Lung (tissue), 12 donors: ENCODE results near the gene BRPF3. TPM values are rescaled to one million over a fixed set of nuclear protein-coding genes. Genes with fewer than 3 reads are reported as not detected.

ENCODE experiments used
- ATAC-seq: fragments of 200-7000 bp; cut with Tn5 transposase; one replicate; pipeline ENCODE4 v1.9.1; 2020; ENCODE audit warnings: moderate number of reproducible peaks; ENCODE audit not compliant: insufficient read depth, low FRiP score
- DNase-seq, 3 donors: peaks; one replicate each; pipeline ENCODE4 v3.0.0-alpha.2; 2013 to 2017
- H3K27ac ChIP-seq, 2 donors: one replicate each; pipeline ENCODE4 v1.5.1; 2013; ENCODE audit warnings: mild to moderate bottlenecking in 2 of 2, moderate library complexity in 2 of 2, control low read depth in 1 of 2, inconsistent platforms in 1 of 2, low read depth in 1 of 2, low read length in 1 of 2
- H3K27me3 ChIP-seq, 3 donors: one replicate each; pipeline ENCODE4 v1.5.1; 2013; ENCODE audit warnings: low read length in 2 of 3; ENCODE audit not compliant: control insufficient read depth in 3 of 3, insufficient read depth in 3 of 3
- H3K36me3 ChIP-seq, 4 donors: one replicate each; pipeline ENCODE4 v1.5.1; 2013; ENCODE audit warnings: low read length in 4 of 4, mild to moderate bottlenecking in 1 of 4, moderate library complexity in 1 of 4; ENCODE audit not compliant: control insufficient read depth in 4 of 4, insufficient read depth in 4 of 4
- H3K4me1 ChIP-seq, 5 donors: one replicate each; pipeline ENCODE4 v1.5.1; 2013; ENCODE audit warnings: low read length in 5 of 5, mild to moderate bottlenecking in 2 of 5, moderate library complexity in 1 of 5; ENCODE audit not compliant: control insufficient read depth in 5 of 5, insufficient read depth in 5 of 5
- H3K4me3 ChIP-seq: one replicate; pipeline ENCODE4 v1.5.1; 2013; ENCODE audit warnings: mild to moderate bottlenecking, control low read depth, moderate library complexity
- H3K9ac ChIP-seq, 2 donors: one replicate each; pipeline ENCODE4 v1.5.1; 2013; ENCODE audit warnings: low read length in 2 of 2, control low read depth in 1 of 2; ENCODE audit not compliant: insufficient read depth in 1 of 2
- H3K9me3 ChIP-seq, 4 donors: one replicate each; pipeline ENCODE4 v1.5.1; 2013; ENCODE audit warnings: low read length in 3 of 4, mild to moderate bottlenecking in 1 of 4, moderate library complexity in 1 of 4; ENCODE audit not compliant: control insufficient read depth in 4 of 4, insufficient read depth in 3 of 4
- CTCF ChIP-seq: IDR thresholded peaks from 2 replicates; pipeline ENCODE4 v1.5.1; 2012; ENCODE audit warnings: mild to moderate bottlenecking; ENCODE audit errors: control extremely low read depth, extremely low read depth
- WGBS, 2 donors: extraction: QIAGEN DNeasy Blood & Tissue Kit; methylation state at CpG; one replicate each; pipeline ENCODE4 v1.1.7; 2013; 5-methylcytosine and 5-hydroxymethylcytosine counted together
- polyA plus RNA-seq, 2 donors: library from polyadenylated mRNA; stranded (reverse); fragments of 200-250 nt; gene quantifications; one replicate each; pipeline ENCODE4 v1.2.1, GENCODE V29; 2013
- total RNA-seq, 2 donors: library from RNA; depleted of rRNA in 1 of 2; stranded (reverse); fragments of >200 nt in 1 of 2; gene quantifications; one replicate each; pipeline ENCODE4 v1.2.1, GENCODE V29; 2014 to 2021
- donor health status: control.
- donor health status: control.
- donor health status: Bipolar disorder and iron deficiency.
- donor health status: healthy.
- donor health status: DM: yes; HTN: yes; CAD: no.

The BRPF3 gene
- total and polyA plus RNA-seq, 4 donors: 7.8 to 29.2 (median 20.2) TPM

DNA sequence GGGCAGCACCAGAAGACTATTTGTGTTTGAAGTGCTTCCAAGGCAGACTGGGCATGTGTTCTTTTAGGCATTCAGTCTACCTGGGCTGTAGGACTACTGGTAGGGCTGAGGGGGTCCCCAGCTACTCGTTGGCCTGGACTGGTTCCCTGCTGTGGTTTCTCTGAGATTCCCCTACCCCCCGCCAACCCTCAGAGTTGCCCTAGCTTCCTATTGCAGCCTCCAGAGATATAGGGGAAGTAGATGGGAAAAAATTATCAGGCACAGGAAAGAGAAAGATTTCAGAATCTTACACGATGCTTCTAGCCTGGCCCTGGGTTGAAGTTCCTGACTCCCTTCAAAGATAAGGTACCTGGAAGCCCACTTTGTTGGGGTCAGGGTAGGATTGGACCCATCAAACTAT lies 22.5 kb downstream of the BRPF3 start:
- H3K9ac ChIP-seq: no peak overlapping the region
- no peaks in the 10 kb centered on the region for H3K4me1 ChIP-seq
- 33 to 67% methylated on average over 3 of the region's 3 CpGs for WGBS, 2 donors
- H3K27me3 ChIP-seq: no peaks in the 10 kb centered on the region
- H3K36me3 ChIP-seq: peaks cover 40 to 52% (median 46%) of the 10 kb centered on the region in 4 donors
- no peak overlapping the region for H3K4me3 ChIP-seq
- ATAC-seq (no peak), DNase-seq (no peak)
- H3K9me3 ChIP-seq: no peaks in the 10 kb centered on the region
- no peak overlapping the region for H3K27ac ChIP-seq
- TF ChIP-seq CTCF: no peak

GRCh38 chr6:36220226-36220625 lies 23.7 kb downstream of the BRPF3 start:
- H3K4me3 ChIP-seq: no peak overlapping the region
- H3K27ac ChIP-seq: no peak overlapping the region
- TF ChIP-seq CTCF: no peak
- H3K9ac ChIP-seq: no peak overlapping the region
- DNase-seq (no peak), ATAC-seq (no peak)
- no peaks in the 10 kb centered on the region for H3K9me3 ChIP-seq
- H3K36me3 ChIP-seq: peaks cover 40 to 54% (median 48%) of the 10 kb centered on the region in 4 donors
- H3K4me1 ChIP-seq: peaks cover 0 to 7% (median 0%) of the 10 kb centered on the region in 5 donors
- 96% methylated on average over 4 of the region's 4 CpGs for WGBS, 2 donors
- H3K27me3 ChIP-seq: no peaks in the 10 kb centered on the region

GRCh38 chr6:36221674-36222073 lies 25.1 kb downstream of the BRPF3 start:
- Histone ChIP-seq H3K4me3 (no peak overlapping the region), H3K4me1 (peaks cover 0 to 7% (median 0%) of the 10 kb centered on the region in 5 donors), H3K9ac (no peak overlapping the region), H3K27me3 (no peaks in the 10 kb centered on the region), H3K9me3 (no peaks in the 10 kb centered on the region), H3K36me3 (peaks cover 28 to 50% (median 47%) of the 10 kb centered on the region in 4 donors), H3K27ac (no peak overlapping the region)
- no peak for DNase-seq
- WGBS, 2 donors: 67 to 71% methylated on average over 2 of the region's 2 CpGs
- no peak for ATAC-seq
- TF ChIP-seq CTCF: no peak

DNA sequence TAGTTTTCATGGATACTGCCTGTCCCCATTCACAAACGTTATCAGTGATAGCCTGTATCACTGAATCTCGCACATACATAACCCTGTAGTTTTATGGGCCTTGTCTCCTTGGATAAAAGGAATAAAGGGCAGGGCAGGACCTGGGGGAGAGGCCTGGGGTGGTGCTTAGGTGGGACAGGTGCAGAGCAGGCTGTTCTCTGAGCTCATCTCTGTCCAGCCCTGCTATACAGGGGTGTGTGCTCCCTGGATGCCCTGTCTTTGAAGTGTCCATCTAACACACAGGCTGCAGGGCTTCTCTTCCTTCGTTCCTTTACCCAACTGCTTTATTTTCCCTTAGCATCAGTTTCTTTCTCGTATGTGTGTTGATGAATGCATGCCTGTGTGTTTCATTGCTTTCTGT lies 26.4 kb downstream of the BRPF3 start:
- Histone ChIP-seq H3K4me3 (no peak overlapping the region), H3K27ac (no peak overlapping the region), H3K9me3 (no peaks in the 10 kb centered on the region), H3K36me3 (peaks cover 26 to 41% (median 38%) of the 10 kb centered on the region in 4 donors), H3K4me1 (peaks cover 0 to 7% (median 0%) of the 10 kb centered on the region in 5 donors), H3K9ac (no peak overlapping the region), H3K27me3 (no peaks in the 10 kb centered on the region)
- DNase-seq (no peak), ATAC-seq (no peak)
- TF ChIP-seq CTCF: no peak
- WGBS, 2 donors: 84 to 86% methylated on average over 4 of the region's 4 CpGs
